SKM-1 treated with dmso at 0.1 percent for 144 hours (cell line): ENCODE measurements around the gene ERICH3.

Experiments used
- DNase-seq: peaks from one replicate; lab custom pipeline; 2025; ENCODE audit not compliant: unreplicated experiment; lab: John Stamatoyannopoulos, UW

ERICH3 gene

GRCh38 chr1:74673351-74674111 lies at the start of gene ERICH3:
TSS of gene ERICH3 (minus strand) at chr1:74673792. CDS start at chr1:74673519, 273 bp downstream.
- DNase-seq = no peak

DNA sequence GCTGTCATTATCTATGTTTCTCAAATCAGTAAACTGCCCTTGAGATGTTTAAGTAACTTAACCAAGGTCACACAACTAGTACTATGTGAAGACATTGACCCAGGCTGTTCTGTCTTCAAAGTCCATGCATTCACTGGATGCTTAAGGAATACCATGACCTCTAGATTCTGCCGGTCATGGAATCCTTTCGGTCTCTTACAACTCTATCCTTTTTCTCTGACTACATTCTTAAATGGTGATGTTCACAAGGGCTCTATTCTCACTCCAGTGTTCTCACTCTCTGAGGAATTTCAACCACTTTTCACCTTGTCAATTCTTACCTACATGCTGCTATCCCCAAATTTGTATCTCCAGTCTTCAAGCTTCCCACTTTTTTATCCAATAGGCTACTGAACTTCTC lies 44.0 kb upstream of the ERICH3 start:
- DNase-seq = no peak

GRCh38 chr1:74716822-74717221 lies 43.2 kb upstream of the ERICH3 start:
- no peak for DNase-seq

GRCh38 chr1:74715806-74716205 lies 42.2 kb upstream of the ERICH3 start:
- DNase-seq = no peak

DNA sequence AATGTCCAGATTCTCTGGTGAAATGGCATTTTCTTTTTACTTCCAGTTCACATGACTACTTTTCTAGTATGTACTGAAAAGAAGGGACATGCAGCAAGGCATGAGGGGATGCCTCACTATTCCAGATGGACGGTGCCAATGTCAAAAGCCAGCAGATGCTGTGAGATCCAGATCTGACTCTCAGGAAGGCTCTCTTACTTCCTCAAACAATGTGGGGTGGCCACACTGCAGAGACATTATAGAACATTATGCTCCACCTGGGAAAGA lies 41.6 kb upstream of the ERICH3 start:
- no peak for DNase-seq

DNA sequence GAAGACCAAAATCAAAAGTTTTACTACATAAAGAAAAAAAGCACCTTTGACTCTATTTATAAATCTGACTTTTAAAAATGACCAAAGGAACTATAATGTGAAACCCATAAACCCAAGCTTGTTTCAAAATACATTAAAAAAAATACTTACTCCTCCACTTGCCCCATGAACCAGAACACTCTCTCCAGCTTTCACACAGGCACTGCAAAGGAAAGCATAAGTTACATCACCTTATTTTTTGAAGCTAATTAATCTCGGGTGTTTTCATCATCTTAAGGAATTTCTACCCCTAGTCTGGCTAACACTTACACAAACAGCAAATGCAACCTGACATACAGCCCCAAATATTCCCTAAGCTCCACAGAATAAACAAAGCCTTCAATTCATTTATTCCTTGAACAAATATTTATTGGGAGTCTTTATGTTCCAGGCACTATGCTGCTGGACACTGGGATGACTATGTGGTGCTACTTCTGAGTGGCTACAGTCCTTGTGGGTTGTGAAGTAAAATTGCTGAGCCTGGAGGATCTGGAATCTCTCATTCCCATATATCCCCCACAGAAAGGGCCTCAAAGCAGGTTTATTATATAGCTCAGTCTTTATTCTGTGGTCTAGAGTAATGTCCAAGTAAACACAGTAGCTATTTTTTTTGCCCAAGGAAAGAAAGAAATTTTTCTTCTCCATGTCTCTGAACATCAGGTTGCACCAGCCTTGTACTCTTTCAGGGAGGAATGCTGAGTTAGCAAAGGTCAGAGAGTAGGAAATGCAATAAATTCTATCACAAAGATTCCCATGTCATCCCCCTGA lies 41.0 kb upstream of the ERICH3 start:
- DNase-seq = no peak

GRCh38 chr1:74713849-74714248 lies 40.3 kb upstream of the ERICH3 start:
- no peak for DNase-seq

DNA sequence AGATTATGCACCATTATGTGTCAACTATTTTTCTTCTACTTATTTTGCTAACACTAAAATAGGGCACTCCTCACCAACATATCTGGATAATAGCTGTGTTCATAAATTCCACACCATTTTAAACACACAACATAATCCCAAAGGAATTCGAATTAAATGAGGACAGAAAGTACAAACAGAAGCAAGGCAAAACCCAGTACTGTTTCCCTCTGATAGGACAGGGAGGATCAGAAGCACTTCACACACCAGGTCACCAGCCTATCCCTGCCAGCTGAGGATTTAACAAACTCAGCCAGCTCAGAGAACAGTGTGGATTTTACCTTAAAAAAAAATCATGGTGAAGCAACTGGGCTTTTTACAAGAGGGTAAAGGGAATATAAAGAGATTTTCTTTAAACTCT lies 39.3 kb upstream of the ERICH3 start:
- no peak for DNase-seq

DNA sequence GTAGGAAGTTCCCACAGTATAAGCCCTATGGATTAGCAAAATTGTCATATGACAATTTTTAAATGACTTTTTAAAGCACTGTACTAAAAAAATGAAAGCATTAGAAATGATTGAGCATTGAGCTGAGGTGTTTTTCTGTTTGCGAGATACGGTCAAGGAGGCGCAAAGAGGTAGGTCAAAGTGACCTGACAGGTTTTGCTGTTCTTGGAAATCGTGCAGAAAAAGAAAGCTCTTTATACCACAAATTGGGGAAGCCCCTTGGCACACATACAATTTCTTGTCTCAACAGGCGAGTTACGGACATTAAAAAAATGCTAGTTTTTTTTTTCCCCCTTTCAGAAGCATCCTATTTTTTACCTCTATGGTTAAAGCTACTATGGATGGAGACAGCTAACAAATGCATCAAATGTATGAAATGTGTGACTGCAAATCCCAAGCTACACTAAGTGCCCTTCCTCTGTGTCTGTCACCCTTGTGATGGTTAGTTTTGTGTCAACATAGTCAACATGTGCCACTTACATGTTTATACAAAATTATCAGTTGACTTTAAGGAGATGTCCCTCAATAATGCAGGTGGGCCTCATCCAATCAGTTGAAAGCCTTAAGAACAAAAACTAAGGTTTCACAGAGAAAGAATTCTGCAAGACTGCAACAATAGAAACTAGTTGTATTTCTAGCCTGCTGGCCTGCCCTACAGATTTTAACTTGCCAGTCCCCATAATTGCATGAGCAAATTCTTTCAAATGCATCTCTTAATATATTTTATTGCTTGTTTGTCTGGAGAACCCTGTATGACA lies 30.0 kb upstream of the ERICH3 start:
- no peak for DNase-seq

DNA sequence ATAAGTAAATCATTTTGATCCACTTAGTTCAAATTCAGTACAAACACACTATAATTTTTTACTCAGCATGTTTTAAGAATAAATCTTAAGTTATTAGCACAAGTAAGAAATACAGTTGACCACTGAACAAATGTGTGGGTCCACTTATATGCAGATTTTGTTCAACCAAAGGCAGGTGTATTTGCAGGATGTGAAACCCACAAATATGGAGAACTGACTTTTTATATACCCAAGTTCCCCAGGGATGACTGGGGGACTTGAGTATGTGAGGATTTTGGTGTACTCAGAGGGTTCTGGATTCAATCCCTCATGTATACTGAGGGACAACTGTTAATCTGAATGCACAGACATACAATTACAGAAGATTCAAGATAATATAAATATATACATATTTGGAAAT lies 25.7 kb upstream of the ERICH3 start:
- no peak for DNase-seq

GRCh38 chr1:74697832-74698231 lies 24.2 kb upstream of the ERICH3 start:
- DNase-seq = no peak

DNA sequence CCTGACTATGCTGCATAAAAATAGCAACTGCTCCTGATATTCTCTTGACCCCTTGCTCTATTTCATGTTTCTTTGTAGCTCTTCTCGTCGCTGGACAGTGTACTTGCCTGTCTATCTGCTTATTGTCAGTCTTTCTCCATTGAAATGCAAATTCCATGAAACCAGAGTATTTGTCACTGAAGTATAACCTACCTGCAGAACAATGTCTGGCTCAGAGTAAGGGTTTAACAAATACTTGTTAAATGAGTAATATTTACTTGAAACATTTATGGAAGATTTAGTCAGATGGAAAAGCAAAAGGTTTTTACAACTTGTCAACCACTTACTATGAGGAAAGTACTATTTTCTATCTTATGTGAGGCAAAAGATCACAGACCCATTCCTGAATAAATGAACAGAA lies 19.9 kb upstream of the ERICH3 start:
- no peak for DNase-seq

DNA sequence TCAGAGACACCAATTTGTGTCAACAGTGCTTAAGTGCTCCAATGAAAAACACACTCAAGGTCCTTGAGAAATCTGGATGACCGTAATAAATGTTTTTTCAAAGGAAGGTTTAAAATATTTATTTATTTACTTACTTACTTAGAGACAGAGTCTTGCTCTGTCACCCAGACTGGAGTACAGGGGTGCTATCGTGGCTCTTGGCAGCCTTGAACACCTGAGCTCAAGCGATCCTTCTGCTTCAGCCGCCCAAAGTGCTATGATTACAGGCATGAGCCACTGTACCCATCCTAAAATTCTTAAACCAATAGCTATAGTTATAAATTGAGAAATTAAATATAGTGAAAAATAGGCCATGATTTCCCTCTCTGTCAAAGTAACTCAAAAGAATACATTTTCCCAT lies 17.3 kb upstream of the ERICH3 start:
- no peak for DNase-seq

- no peak for DNase-seq
These were observed 16.7 kb upstream of the ERICH3 start for GRCh38 chr1:74690364-74690696.

DNA sequence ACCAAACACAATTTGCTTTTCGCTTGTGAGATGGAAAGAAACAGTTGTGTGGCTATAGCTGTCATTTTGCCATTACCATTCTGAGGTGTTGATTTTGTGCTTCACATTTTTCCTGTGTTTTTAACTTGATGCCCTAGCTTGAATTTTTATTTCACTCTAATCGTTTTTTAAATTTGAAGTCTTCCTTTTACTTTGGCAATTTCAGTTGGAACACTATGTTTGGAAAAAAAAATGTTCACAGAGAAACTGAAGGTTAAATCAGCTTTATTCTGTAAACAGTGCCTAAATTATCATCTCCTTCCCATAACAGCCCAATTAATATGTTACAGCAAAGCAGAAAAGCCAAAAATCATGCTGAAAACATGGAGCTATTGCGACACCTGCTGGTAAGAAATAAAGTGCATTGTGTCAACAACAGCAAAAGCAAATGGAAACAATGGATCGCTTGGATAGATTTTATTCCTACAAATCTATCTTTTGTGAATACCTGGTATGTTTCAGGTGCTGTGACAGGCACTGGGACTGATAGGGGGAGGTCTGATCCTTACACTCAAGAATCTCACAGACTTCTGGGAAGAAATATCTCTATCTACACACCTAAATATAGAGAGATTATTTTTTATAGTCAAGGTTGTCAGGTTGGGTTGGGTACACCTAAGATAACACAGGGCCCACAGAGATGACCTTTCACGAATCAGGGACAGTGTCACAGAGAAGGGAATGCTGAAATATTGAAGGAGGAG lies 16.2 kb upstream of the ERICH3 start:
- DNase-seq = peak; percentile 53

- DNase-seq = no peak
These were observed 13.3 kb upstream of the ERICH3 start for GRCh38 chr1:74686928-74687327.

DNA sequence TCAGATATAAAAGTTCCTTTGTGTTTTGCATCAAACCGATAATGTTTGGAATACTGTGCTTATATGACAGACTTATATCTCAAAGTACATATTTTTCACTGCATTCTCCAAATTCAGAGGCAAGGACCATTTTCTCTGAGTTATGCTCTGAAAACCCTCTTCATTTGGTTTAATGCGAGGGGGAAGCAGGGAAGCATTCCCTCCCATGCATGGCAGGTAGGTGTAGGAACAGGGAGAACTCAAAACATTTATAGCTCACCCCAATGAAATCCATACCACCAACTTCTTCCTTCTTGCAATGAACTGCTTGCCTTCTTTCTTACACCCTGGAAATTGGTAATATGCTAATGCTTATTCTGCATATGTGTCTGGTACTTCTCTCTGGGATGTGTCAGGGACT lies 10.7 kb upstream of the ERICH3 start:
- no peak for DNase-seq

DNA sequence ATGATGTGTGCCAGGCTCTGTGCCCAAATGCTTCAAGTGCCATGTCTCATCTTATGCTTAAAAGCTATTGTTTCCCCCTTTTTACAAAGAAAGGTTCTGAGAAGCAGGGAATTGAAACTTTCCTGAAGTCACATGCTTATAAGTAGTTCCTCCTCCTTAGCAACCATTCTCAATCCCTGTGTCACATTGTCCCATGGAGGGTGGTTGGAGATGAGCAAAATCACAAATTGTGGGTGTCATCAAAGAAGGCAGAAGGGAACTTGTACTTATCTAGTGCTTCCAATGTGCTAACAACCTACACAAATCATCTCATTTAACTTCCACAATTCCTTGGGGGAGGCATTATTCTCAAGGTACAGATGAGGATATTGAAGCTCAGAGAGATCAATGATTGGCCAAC lies 10.1 kb upstream of the ERICH3 start:
- no peak for DNase-seq

DNA sequence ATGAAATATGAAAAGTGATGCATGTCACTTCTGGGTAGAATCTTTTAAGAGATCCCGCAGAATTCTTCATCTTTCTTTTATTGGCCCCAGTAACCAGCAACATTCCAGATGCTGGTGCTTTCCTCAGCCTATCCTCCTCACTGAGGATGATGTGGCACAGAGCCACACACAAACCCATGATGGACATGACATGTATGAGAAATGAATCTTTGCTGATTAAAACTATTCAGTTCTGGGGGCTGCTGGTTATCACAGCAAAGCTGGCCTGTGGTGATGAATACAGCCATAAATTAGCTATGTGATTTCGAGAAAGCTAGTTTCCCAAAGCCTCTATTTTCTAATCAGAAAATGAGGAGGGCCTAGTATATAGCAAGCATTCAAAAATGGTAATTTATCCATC lies 8.3 kb upstream of the ERICH3 start:
- DNase-seq = no peak

DNA sequence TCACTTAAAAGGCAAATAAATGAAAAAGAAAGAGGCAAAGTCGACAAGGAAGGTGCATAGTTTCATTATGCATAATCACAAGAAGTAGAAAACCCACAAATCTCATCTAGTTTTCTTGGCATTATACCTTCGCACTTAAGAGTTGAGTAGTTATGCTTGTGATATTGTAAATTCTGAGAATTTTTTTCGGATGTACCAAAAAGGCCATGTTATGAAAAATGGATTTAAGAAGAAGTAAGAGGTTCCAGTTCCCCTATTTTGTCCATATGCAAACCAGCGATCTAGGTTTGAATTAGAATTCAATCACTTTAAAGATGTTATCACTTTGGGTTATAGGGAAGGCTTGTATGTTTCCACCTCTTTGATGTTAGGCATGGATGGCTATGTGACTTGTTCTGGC lies 7.9 kb upstream of the ERICH3 start:
- DNase-seq = no peak

DNA sequence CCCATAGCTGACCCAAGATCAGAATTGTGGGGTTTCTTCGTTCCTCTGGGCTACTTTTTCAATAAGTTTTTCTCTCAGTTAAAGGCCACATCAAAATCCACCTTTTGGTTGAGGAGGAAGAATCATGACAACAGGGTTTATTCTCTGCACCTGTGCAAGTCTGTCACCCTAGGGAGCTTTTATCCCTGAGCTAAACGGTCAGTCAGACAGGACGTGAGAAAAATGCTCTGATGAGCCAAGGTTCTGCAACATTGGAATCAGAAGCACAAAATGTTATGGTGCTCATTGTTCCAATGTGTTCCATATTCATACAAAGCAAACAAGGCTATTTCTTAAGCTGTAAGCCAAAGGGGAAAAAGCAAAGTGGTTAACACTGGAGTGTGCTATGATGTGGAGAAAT lies 7.4 kb upstream of the ERICH3 start:
- no peak for DNase-seq
